ENCODE measurements around the gene LARP1.

- TF ChIP-seq POLR2A (IDR thresholded peaks at IDR 0.05) = no peak
- TF ChIP-seq CTCF (IDR thresholded peaks at IDR 0.05) = no peak
- no peak for TF ChIP-seq POLR2AphosphoS5 (IDR thresholded peaks at IDR 0.05)
These were observed 9.8 kb downstream of the LARP1 start for GRCh38 chr5:154764967-154765366.
